Measurements from ENCODE around the gene RUBCNL.
A peak's percentile ranks its signal among the peaks of the same experiment; 100 is the strongest.

The RUBCNL gene

GRCh38 chr13:46303742-46304385, 83.2 kb downstream of the RUBCNL start:
- no peak for DNase-seq

GRCh38 chr13:46297361-46297811, 89.7 kb downstream of the RUBCNL start:
- DNase-seq = no peak

GRCh38 chr13:46296921-46297320, 90.1 kb downstream of the RUBCNL start:
- no peak for DNase-seq

GRCh38 chr13:46296115-46296822, 90.8 kb downstream of the RUBCNL start:
- DNase-seq = no peak

GRCh38 chr13:46295491-46296114, 91.4 kb downstream of the RUBCNL start:
- DNase-seq = peak; percentile 76

GRCh38 chr13:46293436-46293835, 93.6 kb downstream of the RUBCNL start:
- no peak for DNase-seq
